Endometrial microvascular endothelial cells (primary cell): ENCODE data around the gene KRTAP15-1. TPM values are rescaled to one million over a fixed set of nuclear protein-coding genes. Genes with fewer than 3 reads are reported as not detected.

Experiments
- in situ Hi-C: cut with HindIII; loops from 2 replicates; pipeline ENCODE4 v1.10.0; 2017; ENCODE audit warnings: low sequenced_read_pairs, low pct_unique_long_range_greater_than_20kb; ENCODE audit errors: inconsistent ontology term
- total RNA-seq: library from RNA; depleted of rRNA; stranded (reverse); fragments of >200 nt; gene quantifications from one replicate; pipeline ENCODE4 v1.2.3, GENCODE V29; 2015; ENCODE audit errors: inconsistent ontology term

KRTAP15-1 gene
- total RNA-seq, 1 donor from 2014 or later = not detected

- in situ Hi-C loops = no loop called here
Observed at GRCh38 chr21:30482130-30482529, 42.1 kb downstream of the KRTAP15-1 start.

- in situ Hi-C loops = no loop called here
Observed at GRCh38 chr21:30486180-30486579, 46.1 kb downstream of the KRTAP15-1 start.

- in situ Hi-C loops = no loop called here
Observed at GRCh38 chr21:30487336-30487735, 47.3 kb downstream of the KRTAP15-1 start, which contains the start of gene KRTAP19-2. Gene KRTAP19-2 (minus strand): TSS chr21:30487436. CDS start chr21:30487348, 88 bp downstream.

Other genes starting within 250 kb of the KRTAP15-1 start
- not detected for gene CLDN8, start 224.2 kb upstream of the KRTAP15-1 start, total RNA-seq
- not detected for gene KRTAP24-1, start 157.3 kb upstream of the KRTAP15-1 start, total RNA-seq
- not detected for gene KRTAP25-1, start 150.8 kb upstream of the KRTAP15-1 start, total RNA-seq
- gene KRTAP26-1, start 120.0 kb upstream of the KRTAP15-1 start, total RNA-seq = not detected
- not detected for gene KRTAP27-1, start 102.6 kb upstream of the KRTAP15-1 start, total RNA-seq
- not detected for gene KRTAP23-1, start 91.7 kb upstream of the KRTAP15-1 start, total RNA-seq
- not detected for gene KRTAP13-2, start 68.0 kb upstream of the KRTAP15-1 start, total RNA-seq
- gene KRTAP13-1, start 44.2 kb upstream of the KRTAP15-1 start, total RNA-seq = not detected
- not detected for gene KRTAP13-3, start 14.3 kb upstream of the KRTAP15-1 start, total RNA-seq
- not detected for gene KRTAP13-4, start 10.1 kb upstream of the KRTAP15-1 start, total RNA-seq
- not detected for gene KRTAP19-1, start 40.1 kb downstream of the KRTAP15-1 start, total RNA-seq
- not detected for gene KRTAP19-2, start 47.2 kb downstream of the KRTAP15-1 start, total RNA-seq
- not detected for gene KRTAP19-3, start 51.7 kb downstream of the KRTAP15-1 start, total RNA-seq
- not detected for gene KRTAP19-4, start 56.9 kb downstream of the KRTAP15-1 start, total RNA-seq
- gene KRTAP19-5, start 61.9 kb downstream of the KRTAP15-1 start, total RNA-seq = not detected
- gene KRTAP19-6, start 101.6 kb downstream of the KRTAP15-1 start, total RNA-seq = not detected
- gene KRTAP19-7, start 121.0 kb downstream of the KRTAP15-1 start, total RNA-seq = not detected
- not detected for gene KRTAP22-2, start 150.1 kb downstream of the KRTAP15-1 start, total RNA-seq
- gene KRTAP6-3, start 152.2 kb downstream of the KRTAP15-1 start, total RNA-seq = not detected
- not detected for gene KRTAP6-2, start 158.6 kb downstream of the KRTAP15-1 start, total RNA-seq
- not detected for gene KRTAP22-1, start 160.8 kb downstream of the KRTAP15-1 start, total RNA-seq
- gene KRTAP6-1, start 173.7 kb downstream of the KRTAP15-1 start, total RNA-seq = not detected
- gene KRTAP20-1, start 176.2 kb downstream of the KRTAP15-1 start, total RNA-seq = not detected
- not detected for gene KRTAP20-4, start 180.4 kb downstream of the KRTAP15-1 start, total RNA-seq
- not detected for gene KRTAP20-2, start 194.9 kb downstream of the KRTAP15-1 start, total RNA-seq
- gene KRTAP20-3, start 202.6 kb downstream of the KRTAP15-1 start, total RNA-seq = not detected